ENCODE measurements around the gene TLR4. TPM values are rescaled to one million over a fixed set of nuclear protein-coding genes. Genes with fewer than 3 reads are reported as not detected.

Gene TLR4
- total and polyA plus RNA-seq, 2 experiments from 2014 or later: 0.06 to 0.17 TPM

DNA sequence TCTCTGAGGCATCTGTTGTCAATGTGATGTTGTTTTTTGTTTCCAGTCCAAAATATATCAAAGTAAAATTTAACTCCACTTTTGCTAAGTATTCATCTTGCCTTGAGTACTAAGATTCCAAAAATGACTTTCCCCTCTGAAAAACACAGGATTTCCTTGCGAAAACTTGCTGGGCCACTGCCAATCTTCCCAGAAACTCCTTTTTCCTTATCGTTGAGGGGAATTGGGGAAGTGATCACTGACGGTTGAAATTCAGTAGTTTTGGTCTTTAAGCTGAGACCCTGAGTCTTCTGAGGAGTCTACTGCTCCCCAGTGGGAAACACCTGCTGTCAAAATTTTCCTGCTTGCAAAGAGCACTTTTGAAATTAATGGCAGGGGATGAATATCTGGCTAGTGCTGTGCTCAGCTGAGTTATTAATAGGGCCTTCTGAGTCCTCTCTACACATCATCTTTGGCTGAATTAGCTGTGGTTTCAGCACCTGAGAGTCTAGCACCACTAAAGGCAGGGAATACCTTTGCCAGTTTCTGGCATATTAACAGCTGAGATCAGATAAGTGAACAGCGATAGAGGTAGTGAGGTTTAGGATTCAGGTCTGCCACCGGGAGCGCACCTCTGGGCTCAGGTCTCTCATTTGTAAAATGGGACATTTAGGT lies 18.0 kb downstream of the TLR4 start:
- no peak overlapping the region for H3K27ac Mint-ChIP-seq

DNA sequence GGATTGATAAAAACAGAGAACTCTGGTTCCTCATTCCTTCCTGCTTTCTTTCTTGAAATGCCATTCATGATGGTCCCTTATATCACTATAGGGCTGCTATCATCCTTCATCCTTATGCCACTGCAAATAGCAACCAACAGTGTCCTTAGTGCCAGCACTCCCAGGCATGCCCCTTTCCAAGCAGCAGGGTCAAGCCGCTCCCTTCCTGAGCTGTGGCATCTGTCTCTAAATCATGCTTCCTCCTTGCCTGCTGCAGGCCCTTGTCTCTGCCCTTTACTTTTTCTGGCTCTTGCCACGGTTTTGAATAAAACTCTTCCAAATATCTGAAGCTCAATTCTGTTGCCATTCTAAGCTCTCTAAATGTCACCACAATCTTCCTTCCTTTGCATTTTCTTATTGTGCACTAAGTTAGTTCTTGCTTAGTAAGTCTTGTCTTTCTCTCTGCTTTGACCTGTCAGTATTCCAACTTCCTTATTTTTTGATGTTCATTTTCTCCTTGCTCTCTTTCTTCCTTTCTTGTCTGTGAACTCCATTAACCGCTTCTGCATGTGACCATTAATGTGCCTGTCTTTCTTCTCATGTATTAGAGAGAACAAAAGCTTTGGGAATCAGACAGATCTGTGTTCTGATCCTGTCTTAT lies 19.9 kb downstream of the TLR4 start:
- Mint-ChIP-seq H3K27ac (no peak overlapping the region), H3K4me3 (no peak overlapping the region), H3K36me3 (ENCODE audit: low read depth) (no peaks in the 10 kb centered on the region), H3K4me1 (no peaks in the 10 kb centered on the region), H3K9me3 (peaks cover 38% of the 10 kb centered on the region), H3K27me3 (ENCODE audit: insufficient read depth, low read depth, poor library complexity) (no peaks in the 10 kb centered on the region)
- Histone ChIP-seq H3K4me1 (ENCODE audit: insufficient read depth) (no peaks in the 10 kb centered on the region), H4K20me1 (replicated peaks; ENCODE audit: insufficient read depth) (no peaks in the 10 kb centered on the region), H2AFZ (no peak overlapping the region), H3K36me3 (ENCODE audit: insufficient read depth) (no peaks in the 10 kb centered on the region), H3K4me2 (no peak overlapping the region), H3K79me2 (replicated peaks; ENCODE audit: insufficient read depth) (no peaks in the 10 kb centered on the region), H3K4me3 (no peak overlapping the region), H3K27ac (ENCODE audit: low read depth) (no peak overlapping the region), H3F3A (replicated peaks; ENCODE audit: low read depth) (no peaks in the 10 kb centered on the region), H3K9me2 (ENCODE audit: insufficient read depth) (no peaks in the 10 kb centered on the region), H3K27me3 (ENCODE audit: insufficient read depth) (no peaks in the 10 kb centered on the region)
- no peak for DNase-seq (ENCODE audit: low spot score)
- ATAC-seq: no peak
- TF ChIP-seq EZH2 (IDR thresholded peaks at IDR 0.05; ENCODE audit: low read depth, unreplicated experiment) (no peak), ZNF114 (CRISPR knock-in tag; IDR thresholded peaks at IDR 0.05) (no peak), EZH2phosphoT487 (IDR thresholded peaks at IDR 0.05; ENCODE audit: unreplicated experiment) (no peak), ZNF331 (CRISPR knock-in tag; IDR thresholded peaks at IDR 0.05; ENCODE audit: low read depth) (no peak), STAT1 (IDR thresholded peaks at IDR 0.05; ENCODE audit: unreplicated experiment) (no peak)
- TF ChIP-seq, protein P1, sequence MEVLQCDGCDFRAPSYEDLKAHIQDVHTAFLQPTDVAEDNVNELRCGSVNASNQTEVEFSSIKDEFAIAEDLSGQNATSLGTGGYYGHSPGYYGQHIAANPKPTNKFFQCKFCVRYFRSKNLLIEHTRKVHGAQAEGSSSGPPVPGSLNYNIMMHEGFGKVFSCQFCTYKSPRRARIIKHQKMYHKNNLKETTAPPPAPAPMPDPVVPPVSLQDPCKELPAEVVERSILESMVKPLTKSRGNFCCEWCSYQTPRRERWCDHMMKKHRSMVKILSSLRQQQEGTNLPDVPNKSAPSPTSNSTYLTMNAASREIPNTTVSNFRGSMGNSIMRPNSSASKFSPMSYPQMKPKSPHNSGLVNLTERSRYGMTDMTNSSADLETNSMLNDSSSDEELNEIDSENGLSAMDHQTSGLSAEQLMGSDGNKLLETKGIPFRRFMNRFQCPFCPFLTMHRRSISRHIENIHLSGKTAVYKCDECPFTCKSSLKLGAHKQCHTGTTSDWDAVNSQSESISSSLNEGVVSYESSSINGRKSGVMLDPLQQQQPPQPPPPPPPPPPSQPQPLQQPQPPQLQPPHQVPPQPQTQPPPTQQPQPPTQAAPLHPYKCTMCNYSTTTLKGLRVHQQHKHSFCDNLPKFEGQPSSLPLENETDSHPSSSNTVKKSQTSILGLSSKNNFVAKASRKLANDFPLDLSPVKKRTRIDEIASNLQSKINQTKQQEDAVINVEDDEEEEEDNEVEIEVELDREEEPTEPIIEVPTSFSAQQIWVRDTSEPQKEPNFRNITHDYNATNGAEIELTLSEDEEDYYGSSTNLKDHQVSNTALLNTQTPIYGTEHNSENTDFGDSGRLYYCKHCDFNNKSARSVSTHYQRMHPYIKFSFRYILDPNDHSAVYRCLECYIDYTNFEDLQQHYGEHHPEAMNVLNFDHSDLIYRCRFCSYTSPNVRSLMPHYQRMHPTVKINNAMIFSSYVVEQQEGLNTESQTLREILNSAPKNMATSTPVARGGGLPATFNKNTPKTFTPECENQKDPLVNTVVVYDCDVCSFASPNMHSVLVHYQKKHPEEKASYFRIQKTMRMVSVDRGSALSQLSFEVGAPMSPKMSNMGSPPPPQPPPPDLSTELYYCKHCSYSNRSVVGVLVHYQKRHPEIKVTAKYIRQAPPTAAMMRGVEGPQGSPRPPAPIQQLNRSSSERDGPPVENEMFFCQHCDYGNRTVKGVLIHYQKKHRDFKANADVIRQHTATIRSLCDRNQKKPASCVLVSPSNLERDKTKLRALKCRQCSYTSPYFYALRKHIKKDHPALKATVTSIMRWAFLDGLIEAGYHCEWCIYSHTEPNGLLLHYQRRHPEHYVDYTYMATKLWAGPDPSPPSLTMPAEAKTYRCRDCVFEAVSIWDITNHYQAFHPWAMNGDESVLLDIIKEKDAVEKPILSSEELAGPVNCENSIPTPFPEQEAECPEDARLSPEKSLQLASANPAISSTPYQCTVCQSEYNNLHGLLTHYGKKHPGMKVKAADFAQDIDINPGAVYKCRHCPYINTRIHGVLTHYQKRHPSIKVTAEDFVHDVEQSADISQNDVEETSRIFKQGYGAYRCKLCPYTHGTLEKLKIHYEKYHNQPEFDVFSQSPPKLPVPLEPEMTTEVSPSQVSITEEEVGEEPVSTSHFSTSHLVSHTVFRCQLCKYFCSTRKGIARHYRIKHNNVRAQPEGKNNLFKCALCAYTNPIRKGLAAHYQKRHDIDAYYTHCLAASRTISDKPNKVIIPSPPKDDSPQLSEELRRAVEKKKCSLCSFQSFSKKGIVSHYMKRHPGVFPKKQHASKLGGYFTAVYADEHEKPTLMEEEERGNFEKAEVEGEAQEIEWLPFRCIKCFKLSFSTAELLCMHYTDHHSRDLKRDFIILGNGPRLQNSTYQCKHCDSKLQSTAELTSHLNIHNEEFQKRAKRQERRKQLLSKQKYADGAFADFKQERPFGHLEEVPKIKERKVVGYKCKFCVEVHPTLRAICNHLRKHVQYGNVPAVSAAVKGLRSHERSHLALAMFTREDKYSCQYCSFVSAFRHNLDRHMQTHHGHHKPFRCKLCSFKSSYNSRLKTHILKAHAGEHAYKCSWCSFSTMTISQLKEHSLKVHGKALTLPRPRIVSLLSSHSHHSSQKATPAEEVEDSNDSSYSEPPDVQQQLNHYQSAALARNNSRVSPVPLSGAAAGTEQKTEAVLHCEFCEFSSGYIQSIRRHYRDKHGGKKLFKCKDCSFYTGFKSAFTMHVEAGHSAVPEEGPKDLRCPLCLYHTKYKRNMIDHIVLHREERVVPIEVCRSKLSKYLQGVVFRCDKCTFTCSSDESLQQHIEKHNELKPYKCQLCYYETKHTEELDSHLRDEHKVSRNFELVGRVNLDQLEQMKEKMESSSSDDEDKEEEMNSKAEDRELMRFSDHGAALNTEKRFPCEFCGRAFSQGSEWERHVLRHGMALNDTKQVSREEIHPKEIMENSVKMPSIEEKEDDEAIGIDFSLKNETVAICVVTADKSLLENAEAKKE (CRISPR knock-in tag; IDR thresholded peaks at IDR 0.05): no peak

More for the DNA sequence above, 18.0 kb downstream of the TLR4 start:
- no peaks in the 10 kb centered on the region for H4K20me1 ChIP-seq (replicated peaks; ENCODE audit: insufficient read depth)
- H3K27ac ChIP-seq (ENCODE audit: low read depth): no peak overlapping the region
- Mint-ChIP-seq H3K27me3 (ENCODE audit: insufficient read depth, low read depth, poor library complexity) (no peaks in the 10 kb centered on the region), H3K4me3 (no peak overlapping the region), H3K9me3 (peaks cover 25% of the 10 kb centered on the region), H3K4me1 (no peaks in the 10 kb centered on the region), H3K36me3 (ENCODE audit: low read depth) (no peaks in the 10 kb centered on the region)
- ATAC-seq (no peak), DNase-seq (ENCODE audit: low spot score) (peak; percentile 9)
- H3K4me3 ChIP-seq: no peak overlapping the region
- no peak overlapping the region for H2AFZ ChIP-seq
- H3K27me3 ChIP-seq (ENCODE audit: insufficient read depth): no peaks in the 10 kb centered on the region
- no peak overlapping the region for H3K4me2 ChIP-seq
- no peaks in the 10 kb centered on the region for H3F3A ChIP-seq (replicated peaks; ENCODE audit: low read depth)
- no peaks in the 10 kb centered on the region for H3K9me2 ChIP-seq (ENCODE audit: insufficient read depth)
- H3K36me3 ChIP-seq (ENCODE audit: insufficient read depth): no peaks in the 10 kb centered on the region
- no peaks in the 10 kb centered on the region for H3K4me1 ChIP-seq (ENCODE audit: insufficient read depth)
- no peaks in the 10 kb centered on the region for H3K79me2 ChIP-seq (replicated peaks; ENCODE audit: insufficient read depth)
- TF ChIP-seq ZNF114 (CRISPR knock-in tag; IDR thresholded peaks at IDR 0.05) (no peak), JUNB (IDR thresholded peaks at IDR 0.05; ENCODE audit: unreplicated experiment) (no peak), EZH2phosphoT487 (IDR thresholded peaks at IDR 0.05; ENCODE audit: unreplicated experiment) (no peak), CREB1 (CRISPR knock-in tag; IDR thresholded peaks at IDR 0.05; ENCODE audit: low read depth) (no peak)
- TF ChIP-seq, protein P2, sequence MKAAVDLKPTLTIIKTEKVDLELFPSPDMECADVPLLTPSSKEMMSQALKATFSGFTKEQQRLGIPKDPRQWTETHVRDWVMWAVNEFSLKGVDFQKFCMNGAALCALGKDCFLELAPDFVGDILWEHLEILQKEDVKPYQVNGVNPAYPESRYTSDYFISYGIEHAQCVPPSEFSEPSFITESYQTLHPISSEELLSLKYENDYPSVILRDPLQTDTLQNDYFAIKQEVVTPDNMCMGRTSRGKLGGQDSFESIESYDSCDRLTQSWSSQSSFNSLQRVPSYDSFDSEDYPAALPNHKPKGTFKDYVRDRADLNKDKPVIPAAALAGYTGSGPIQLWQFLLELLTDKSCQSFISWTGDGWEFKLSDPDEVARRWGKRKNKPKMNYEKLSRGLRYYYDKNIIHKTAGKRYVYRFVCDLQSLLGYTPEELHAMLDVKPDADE (IDR thresholded peaks at IDR 0.05): no peak
- TF ChIP-seq, protein P3, sequence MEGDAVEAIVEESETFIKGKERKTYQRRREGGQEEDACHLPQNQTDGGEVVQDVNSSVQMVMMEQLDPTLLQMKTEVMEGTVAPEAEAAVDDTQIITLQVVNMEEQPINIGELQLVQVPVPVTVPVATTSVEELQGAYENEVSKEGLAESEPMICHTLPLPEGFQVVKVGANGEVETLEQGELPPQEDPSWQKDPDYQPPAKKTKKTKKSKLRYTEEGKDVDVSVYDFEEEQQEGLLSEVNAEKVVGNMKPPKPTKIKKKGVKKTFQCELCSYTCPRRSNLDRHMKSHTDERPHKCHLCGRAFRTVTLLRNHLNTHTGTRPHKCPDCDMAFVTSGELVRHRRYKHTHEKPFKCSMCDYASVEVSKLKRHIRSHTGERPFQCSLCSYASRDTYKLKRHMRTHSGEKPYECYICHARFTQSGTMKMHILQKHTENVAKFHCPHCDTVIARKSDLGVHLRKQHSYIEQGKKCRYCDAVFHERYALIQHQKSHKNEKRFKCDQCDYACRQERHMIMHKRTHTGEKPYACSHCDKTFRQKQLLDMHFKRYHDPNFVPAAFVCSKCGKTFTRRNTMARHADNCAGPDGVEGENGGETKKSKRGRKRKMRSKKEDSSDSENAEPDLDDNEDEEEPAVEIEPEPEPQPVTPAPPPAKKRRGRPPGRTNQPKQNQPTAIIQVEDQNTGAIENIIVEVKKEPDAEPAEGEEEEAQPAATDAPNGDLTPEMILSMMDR (conservative IDR thresholded peaks at IDR 0.05; ENCODE audit: low read depth in 2 of 2): peak; percentile 13 to 15; a peak in 1 of 4 replicates

All from GM23338 (cell line).